Coronary artery (tissue), 2 donors: ENCODE results near the gene PPID.

Experiments used
- DNase-seq: peaks from one replicate; pipeline ENCODE4 v3.0.0-alpha.2; 2017; ENCODE audit warnings: low spot score
- H3K27ac ChIP-seq, 2 donors: fragments of 200-600 bp; sonication (generic); one replicate each; pipeline ENCODE4 v1.5.1; 2016 to 2019
- H3K4me3 ChIP-seq: fragments of 200-600 bp; sonication (generic); 2 replicates; pipeline ENCODE4 v1.5.1; 2016; ENCODE audit warnings: mild to moderate bottlenecking, moderate library complexity
- CTCF ChIP-seq: fragments of 200-600 bp; sonication (generic); IDR thresholded peaks from one replicate; pipeline ENCODE4 v1.5.1; 2019; ENCODE audit warnings: antibody characterized with exemption

The PPID gene

GRCh38 chr4:158676076-158676475 is 47.1 kb downstream of the PPID start:
- TF ChIP-seq CTCF = no peak
- no peak overlapping the region for H3K27ac ChIP-seq
- no peak for DNase-seq

DNA sequence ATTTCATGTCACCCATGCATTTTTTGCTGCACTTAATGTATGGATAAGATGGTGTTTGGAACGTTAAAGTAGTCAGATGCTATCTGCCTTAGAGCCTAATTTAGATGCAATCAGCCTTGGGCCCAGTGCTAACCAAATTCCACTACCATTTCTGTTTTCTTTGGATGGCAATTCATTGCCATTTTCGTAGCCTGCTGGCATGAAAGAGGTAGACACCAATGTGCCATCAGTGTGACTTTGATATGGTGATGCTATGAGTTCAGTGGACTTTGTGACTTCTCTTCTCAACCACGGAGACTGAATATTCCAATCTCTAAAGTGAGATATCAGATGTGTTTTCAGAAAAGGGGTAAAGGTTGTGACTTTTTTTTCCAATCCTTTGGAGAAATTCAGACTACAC is 49.6 kb downstream of the PPID start:
- TF ChIP-seq CTCF = no peak
- Histone ChIP-seq H3K27ac (no peak overlapping the region), H3K4me3 (no peak overlapping the region)
- no peak for DNase-seq

More at GRCh38 chr4:158676076-158676475, 47.1 kb downstream of the PPID start:
- no peak overlapping the region for H3K4me3 ChIP-seq

- peak; percentile 30 for TF ChIP-seq CTCF
- H3K4me3 ChIP-seq = peak within 1 kb of the TSS; percentile 78
- peak; percentile 100 for DNase-seq
- peak within 1 kb of the TSS; percentile 90 to 96 for H3K27ac ChIP-seq
These were observed 51.0 kb downstream of the PPID start, which contains the start of gene ETFDH for GRCh38 chr4:158671915-158672806. TSS of gene ETFDH (plus strand) at chr4:158672296. CDS start at chr4:158672457, 161 bp downstream.

DNA sequence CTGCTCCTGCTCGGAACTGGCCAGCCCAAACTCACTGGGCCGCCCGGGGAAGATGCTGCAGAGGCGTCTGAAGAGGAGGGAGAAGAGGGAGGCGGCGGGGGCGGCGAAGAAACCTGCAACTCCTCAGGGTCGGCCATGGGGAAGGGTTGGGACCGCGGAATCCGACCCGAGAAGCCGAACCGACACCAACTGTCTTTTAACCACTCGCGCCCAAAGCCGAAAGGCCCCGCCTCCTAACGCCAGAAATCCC is 51.6 kb downstream of the PPID start, which contains the start of gene C4orf46:
C4orf46 (minus strand) TSS at position 223 of the 250 bp plus-strand sequence; CDS start at position 137, 86 bp downstream.
- no peak for TF ChIP-seq CTCF
- no peak for DNase-seq
- Histone ChIP-seq H3K4me3 (peak within 1 kb of the TSS; percentile 78), H3K27ac (peak within 1 kb of the TSS; percentile 90 to 96)

DNA sequence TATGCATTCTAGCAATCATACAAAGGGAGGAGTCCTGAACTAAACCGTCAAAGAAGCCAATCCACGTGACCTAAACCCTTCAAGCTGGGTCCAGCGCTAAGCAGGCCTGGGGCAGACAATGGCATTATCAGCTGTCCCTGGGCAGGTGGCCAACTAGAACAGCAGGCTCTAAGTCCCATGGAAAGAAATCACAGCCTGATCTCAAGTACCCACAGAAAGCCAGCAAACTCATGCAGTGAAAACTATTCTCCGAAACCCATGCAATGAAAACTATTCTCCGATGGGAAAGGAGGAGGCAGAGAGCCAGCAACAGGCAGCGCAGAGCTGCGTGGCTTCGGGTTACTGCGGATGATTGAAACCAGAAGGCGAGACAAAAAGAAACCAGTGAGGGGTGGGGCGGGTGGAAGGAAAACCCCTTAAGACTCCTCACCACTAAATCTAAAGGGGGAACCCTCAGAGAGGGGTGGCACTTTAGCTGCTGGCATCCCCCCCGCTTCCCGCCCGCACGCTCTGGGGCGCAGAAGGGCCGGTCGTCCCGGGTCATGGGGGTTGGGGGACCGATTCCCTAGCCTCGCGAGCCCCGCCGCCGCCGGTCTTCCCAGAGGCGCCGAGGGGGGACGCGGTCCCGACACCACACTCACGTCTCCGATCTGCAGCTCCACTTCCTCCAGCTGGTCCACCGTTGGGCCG is 52.1 kb downstream of the PPID start:
- peak overlapping the region; percentile 90 to 96 for H3K27ac ChIP-seq
- no peak for TF ChIP-seq CTCF

GRCh38 chr4:158669310-158669709 is 53.9 kb downstream of the PPID start:
- DNase-seq = no peak
- TF ChIP-seq CTCF = no peak
- H3K27ac ChIP-seq = no peak overlapping the region
- H3K4me3 ChIP-seq = no peak overlapping the region

More for the DNA sequence above, 52.1 kb downstream of the PPID start:
- peak overlapping the region; percentile 78 for H3K4me3 ChIP-seq
- no peak for DNase-seq
